Lower leg skin (tissue), 4 donors: Measurements from ENCODE around the gene GALNT18. TPM values are rescaled to one million over a fixed set of nuclear protein-coding genes. Genes with fewer than 3 reads are reported as not detected.

Experiments used
- DNase-seq, 2 donors: peaks; one replicate each; pipeline ENCODE4 v3.0.0-alpha.2; 2019; ENCODE audit warnings: low spot score in 2 of 2
- H3K4me3 ChIP-seq: fragments of 200-600 bp; sonication (generic); 2 replicates; pipeline ENCODE4 v1.5.1; 2017; ENCODE audit warnings: mild to moderate bottlenecking, low read depth; ENCODE audit not compliant: poor library complexity, severe bottlenecking
- POLR2A ChIP-seq, 2 donors: fragments of 450-650 bp; IDR thresholded peaks; one replicate each; pipeline ENCODE4 v1.6.1; 2016 to 2017; ENCODE audit warnings: antibody characterized with exemption in 2 of 2, mild to moderate bottlenecking in 1 of 2, moderate library complexity in 1 of 2
- WGBS, 2 donors: methylation state at CpG; one replicate each; pipeline ENCODE4 v1.1.5; 2018; 5-methylcytosine and 5-hydroxymethylcytosine counted together
- intact Hi-C: fragments of 100-400 bp; cut with DNase I; formaldehyde crosslinking; loops from one replicate; pipeline ENCODE4 v1.15.0; 2023; ENCODE audit warnings: low total_unique reads
- total RNA-seq, 4 donors: library from RNA; depleted of rRNA; stranded (reverse); fragments of >200 nt; gene quantifications; one replicate each; pipeline ENCODE4 v1.1.0, GENCODE V29; 2016
- TF ChIP-seq, protein P1 (sequence below), 3 donors: fragments of 450-650 bp; IDR thresholded peaks; one replicate each; pipeline ENCODE4 v1.5.1; 2016; ENCODE audit warnings: antibody characterized with exemption in 3 of 3, mild to moderate bottlenecking in 3 of 3, moderate library complexity in 2 of 3

The GALNT18 gene
- total RNA-seq, 4 donors from 2014 or later, result 11.5 to 33.0 (median 17.7) TPM

DNA sequence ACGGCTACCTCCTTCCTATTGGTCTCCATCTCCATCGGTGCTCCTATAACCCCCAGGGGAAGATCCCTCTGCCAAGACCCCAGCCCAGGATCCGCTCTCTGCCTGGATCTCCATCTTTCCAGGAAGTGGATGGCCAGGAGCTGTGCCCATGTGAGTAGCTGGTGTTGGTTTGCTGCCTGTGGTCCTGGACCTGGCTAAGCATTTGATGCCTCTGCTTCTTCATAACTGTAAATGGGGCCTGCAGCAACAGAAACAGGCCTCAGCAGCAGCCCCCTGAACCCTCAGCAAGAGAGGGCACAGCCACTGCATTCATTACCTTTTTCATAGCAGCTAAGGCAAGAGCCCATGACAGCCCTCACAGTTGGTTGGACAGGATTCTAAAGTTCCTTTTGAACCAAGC lies 242.1 kb downstream of the GALNT18 start:
- WGBS, 2 donors, result 86 to 100% methylated on average over 3 of the region's 3 CpGs
- peak in 1 of 2 donors; percentile 56 for DNase-seq
- intact Hi-C loops, result no loop called here
- no peak for TF ChIP-seq POLR2A (IDR thresholded peaks at IDR 0.05)
- TF ChIP-seq, protein P1, sequence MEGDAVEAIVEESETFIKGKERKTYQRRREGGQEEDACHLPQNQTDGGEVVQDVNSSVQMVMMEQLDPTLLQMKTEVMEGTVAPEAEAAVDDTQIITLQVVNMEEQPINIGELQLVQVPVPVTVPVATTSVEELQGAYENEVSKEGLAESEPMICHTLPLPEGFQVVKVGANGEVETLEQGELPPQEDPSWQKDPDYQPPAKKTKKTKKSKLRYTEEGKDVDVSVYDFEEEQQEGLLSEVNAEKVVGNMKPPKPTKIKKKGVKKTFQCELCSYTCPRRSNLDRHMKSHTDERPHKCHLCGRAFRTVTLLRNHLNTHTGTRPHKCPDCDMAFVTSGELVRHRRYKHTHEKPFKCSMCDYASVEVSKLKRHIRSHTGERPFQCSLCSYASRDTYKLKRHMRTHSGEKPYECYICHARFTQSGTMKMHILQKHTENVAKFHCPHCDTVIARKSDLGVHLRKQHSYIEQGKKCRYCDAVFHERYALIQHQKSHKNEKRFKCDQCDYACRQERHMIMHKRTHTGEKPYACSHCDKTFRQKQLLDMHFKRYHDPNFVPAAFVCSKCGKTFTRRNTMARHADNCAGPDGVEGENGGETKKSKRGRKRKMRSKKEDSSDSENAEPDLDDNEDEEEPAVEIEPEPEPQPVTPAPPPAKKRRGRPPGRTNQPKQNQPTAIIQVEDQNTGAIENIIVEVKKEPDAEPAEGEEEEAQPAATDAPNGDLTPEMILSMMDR (IDR thresholded peaks at IDR 0.05), result no peak
- H3K4me3 ChIP-seq, result no peak overlapping the region

DNA sequence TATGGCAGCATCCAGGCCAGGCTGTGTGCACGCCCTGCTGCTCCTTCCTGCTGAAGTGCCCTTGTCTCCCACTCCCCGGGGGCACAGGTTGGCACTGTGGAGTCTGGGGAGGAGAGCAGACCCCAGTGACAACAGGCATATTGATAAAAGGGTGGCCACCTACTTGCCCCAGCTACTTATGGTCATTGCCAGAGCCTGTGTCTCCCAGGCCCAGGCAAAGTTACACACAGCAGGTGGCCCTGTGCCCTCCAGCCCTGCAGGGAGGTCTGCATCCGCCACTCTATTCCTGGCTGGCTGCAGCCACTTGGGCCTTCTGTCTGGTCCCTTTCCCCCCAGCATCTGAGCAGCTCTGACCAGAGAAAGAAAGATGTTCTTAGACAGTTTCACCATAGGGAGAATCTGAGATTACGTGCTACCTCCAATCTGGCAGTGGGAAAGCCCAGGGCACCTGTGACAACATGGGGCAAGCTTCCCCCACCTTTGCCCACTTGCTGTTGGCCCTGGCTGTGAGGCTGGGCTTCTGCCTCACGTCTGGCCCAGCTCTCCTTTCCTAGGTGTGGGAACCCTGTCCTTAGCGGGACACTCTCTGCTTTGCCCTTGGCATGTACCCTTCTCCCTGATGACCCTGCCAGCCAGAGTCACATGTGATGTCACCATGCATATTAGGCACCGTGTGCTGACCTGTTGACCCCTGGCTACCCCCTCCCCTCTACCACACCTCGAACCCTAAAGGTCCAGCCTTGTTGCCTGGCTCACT lies 243.4 kb downstream of the GALNT18 start:
- WGBS, 2 donors, result 85 to 93% methylated on average over 8 of the region's 8 CpGs

DNA sequence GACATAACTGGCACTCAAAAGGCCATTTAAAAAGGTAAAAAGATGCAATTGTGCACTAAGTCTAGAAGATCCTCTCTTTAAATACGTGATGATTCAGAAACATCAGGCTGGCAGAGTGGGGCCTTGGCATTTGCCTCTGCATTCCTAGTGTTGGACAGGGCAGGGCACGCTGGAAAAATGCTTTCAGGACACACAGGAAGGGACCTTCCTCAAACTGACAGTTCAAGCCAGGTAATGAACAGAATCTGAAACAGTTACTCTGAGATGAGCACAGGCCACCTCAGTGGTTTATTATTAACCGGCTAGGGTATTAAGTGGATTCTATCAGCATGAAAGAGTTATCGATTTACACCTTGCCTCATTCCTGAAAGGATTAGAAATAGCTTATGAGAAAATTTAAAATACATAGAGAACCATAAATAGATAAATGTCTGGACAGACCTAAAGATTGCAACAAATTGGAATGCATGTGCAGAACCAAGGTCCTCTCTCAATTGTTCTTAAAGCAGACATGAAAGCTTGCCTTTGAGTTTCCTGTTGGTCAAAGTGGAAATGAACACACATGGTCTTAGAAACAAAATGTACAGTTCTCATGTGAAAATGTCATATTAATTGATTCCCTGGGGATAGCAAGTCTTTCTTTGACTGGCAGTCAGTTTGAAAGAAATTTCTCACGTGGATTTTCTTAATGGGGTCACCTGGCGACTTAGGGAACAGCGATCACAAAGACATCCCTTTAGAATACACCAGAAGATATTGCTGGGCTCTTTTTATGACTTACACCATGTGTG lies 247.3 kb downstream of the GALNT18 start:
- TF ChIP-seq, protein P1 (IDR thresholded peaks at IDR 0.05), result no peak
- TF ChIP-seq POLR2A (IDR thresholded peaks at IDR 0.05), result no peak
- H3K4me3 ChIP-seq, result no peak overlapping the region
- DNase-seq, result no peak
- intact Hi-C loops, result no loop called here
- WGBS, 2 donors, result 80 to 82% methylated on average over 7 of the region's 7 CpGs

More for the DNA sequence above, 243.4 kb downstream of the GALNT18 start:
- intact Hi-C loops, result no loop called here
- DNase-seq, result peak in 1 of 2 donors; percentile 71
- no peak overlapping the region for H3K4me3 ChIP-seq
- TF ChIP-seq, protein P1 (IDR thresholded peaks at IDR 0.05), result no peak
- no peak for TF ChIP-seq POLR2A (IDR thresholded peaks at IDR 0.05)

DNA sequence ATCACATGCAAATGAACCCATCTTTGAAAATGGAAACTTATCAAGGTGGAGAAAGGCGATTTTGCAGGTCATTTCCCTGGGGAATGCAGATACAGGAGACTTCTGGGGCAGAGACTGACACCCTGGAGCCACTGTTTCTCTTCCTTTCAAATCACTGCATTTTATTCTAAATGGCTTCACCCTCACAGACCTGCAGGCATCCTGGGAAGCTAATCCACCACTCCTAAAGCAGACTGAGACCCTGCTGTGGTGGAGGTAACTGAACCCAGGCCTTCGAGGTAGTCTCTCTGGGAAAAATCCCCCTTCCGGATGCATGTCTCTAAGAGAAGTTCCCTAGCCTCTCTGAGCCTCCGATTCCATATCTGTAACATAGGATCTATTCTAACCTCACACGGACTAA lies 247.9 kb downstream of the GALNT18 start:
- H3K4me3 ChIP-seq, result no peak overlapping the region
- TF ChIP-seq POLR2A (IDR thresholded peaks at IDR 0.05), result no peak
- TF ChIP-seq, protein P1 (IDR thresholded peaks at IDR 0.05), result no peak
- intact Hi-C loops, result no loop called here
- no peak for DNase-seq
- WGBS, 2 donors, result 85 to 87% methylated on average over 5 of the region's 5 CpGs

DNA sequence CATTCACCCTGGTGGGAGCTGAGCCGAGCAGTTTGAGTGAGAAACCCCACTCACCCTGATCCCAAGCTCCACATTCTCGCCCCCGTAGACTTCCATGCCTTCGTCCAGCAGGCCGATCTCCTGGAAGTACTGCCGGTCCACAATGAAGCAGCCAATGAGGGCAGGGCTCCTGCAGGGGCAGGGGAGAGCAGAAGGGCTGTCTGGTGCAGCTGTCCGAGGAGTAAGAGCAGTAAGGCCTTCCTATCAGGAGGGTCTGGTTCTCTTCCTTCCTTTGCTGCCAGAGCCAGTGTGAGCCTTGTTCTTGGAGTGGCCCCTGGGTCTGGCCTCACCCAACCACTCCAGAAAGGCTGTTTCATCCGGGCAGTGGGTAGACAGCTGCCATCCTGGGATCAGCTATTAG lies 249.3 kb downstream of the GALNT18 start:
- intact Hi-C loops, result no loop called here
- TF ChIP-seq POLR2A (IDR thresholded peaks at IDR 0.05), result no peak
- TF ChIP-seq, protein P1 (IDR thresholded peaks at IDR 0.05), result no peak
- 90 to 95% methylated on average over 8 of the region's 8 CpGs for WGBS, 2 donors
- H3K4me3 ChIP-seq, result no peak overlapping the region
- DNase-seq, result no peak
